Tibial artery (tissue), 4 donors: ENCODE measurements around the gene C9orf85.

Source experiments
- DNase-seq, 2 donors: peaks; one replicate each; pipeline ENCODE4 v3.0.0-alpha.2; 2019
- H3K27ac ChIP-seq, 2 donors: fragments of 200-600 bp; sonication (generic) in 1 of 2; 1 replicate in 1 of 2; 2 replicates in 1 of 2; pipeline ENCODE4 v1.5.1; 2018 to 2019; ENCODE audit warnings: mild to moderate bottlenecking in 1 of 2
- H3K27me3 ChIP-seq, 2 donors: fragments of 200-600 bp; sonication (generic) in 1 of 2; one replicate each; pipeline versions ENCODE4 v1.5.1 to v1.6.0; 2016 to 2019
- H3K36me3 ChIP-seq, 3 donors: fragments of 200-600 bp; sonication (generic) in 2 of 3; one replicate each; pipeline ENCODE4 v1.5.1; 2016 to 2019; ENCODE audit warnings: mild to moderate bottlenecking in 2 of 3
- H3K4me1 ChIP-seq, 4 donors: fragments of 200-600 bp; sonication (generic) in 2 of 4; 1 replicate in 3 of 4; 2 replicates in 1 of 4; pipeline ENCODE4 v1.5.1; 2016 to 2019
- H3K4me3 ChIP-seq, 2 donors: fragments of 200-600 bp; sonication (generic) in 1 of 2; 1 replicate in 1 of 2; 2 replicates in 1 of 2; pipeline ENCODE4 v1.5.1; 2018 to 2019; ENCODE audit warnings: mild to moderate bottlenecking in 2 of 2
- H3K9me3 ChIP-seq, 3 donors: fragments of 200-600 bp; sonication (generic) in 1 of 3; one replicate each; pipeline ENCODE4 v1.5.1; 2016 to 2019
- intact Hi-C: fragments of 100-400 bp; cut with DNase I; formaldehyde crosslinking; loops from one replicate; pipeline ENCODE4 v1.15.0; 2023; ENCODE audit warnings: low total_unique reads
- TF ChIP-seq, protein P1 (sequence below), 2 experiments: fragments of 200-600 bp in 1 of 2; fragments of 450-650 bp in 1 of 2; IDR thresholded peaks; one replicate each; pipeline ENCODE4 v1.5.1; 2017 to 2019; ENCODE audit warnings: antibody characterized with exemption in 2 of 2, mild to moderate bottlenecking in 1 of 2, moderate library complexity in 1 of 2

C9orf85 gene

DNA sequence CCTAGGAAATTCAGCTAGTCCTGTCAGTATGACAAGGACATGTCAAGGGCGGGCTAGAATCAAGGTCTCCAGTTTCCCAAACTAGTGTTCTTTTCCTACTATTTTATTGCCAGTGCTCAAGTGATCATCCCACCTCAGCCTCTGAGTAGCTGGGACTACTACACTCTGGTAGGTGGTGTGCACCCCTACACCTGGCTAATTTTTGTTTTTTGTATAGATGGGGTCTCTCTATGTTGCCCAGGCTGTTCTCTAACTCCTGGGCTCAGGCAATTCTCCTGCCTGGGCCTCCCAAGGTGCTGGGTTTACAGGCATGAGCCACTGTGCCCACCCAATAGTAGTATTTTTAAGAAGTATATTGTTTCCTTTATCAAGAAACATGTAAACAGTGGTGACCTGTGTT lies 54.0 kb downstream of the C9orf85 start:
- H3K9me3 ChIP-seq, result peaks cover 0 to 4% (median 0%) of the 10 kb centered on the region in 3 donors
- TF ChIP-seq, protein P1, sequence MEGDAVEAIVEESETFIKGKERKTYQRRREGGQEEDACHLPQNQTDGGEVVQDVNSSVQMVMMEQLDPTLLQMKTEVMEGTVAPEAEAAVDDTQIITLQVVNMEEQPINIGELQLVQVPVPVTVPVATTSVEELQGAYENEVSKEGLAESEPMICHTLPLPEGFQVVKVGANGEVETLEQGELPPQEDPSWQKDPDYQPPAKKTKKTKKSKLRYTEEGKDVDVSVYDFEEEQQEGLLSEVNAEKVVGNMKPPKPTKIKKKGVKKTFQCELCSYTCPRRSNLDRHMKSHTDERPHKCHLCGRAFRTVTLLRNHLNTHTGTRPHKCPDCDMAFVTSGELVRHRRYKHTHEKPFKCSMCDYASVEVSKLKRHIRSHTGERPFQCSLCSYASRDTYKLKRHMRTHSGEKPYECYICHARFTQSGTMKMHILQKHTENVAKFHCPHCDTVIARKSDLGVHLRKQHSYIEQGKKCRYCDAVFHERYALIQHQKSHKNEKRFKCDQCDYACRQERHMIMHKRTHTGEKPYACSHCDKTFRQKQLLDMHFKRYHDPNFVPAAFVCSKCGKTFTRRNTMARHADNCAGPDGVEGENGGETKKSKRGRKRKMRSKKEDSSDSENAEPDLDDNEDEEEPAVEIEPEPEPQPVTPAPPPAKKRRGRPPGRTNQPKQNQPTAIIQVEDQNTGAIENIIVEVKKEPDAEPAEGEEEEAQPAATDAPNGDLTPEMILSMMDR (IDR thresholded peaks at IDR 0.05), result no peak
- H3K36me3 ChIP-seq, result peaks cover 0 to 13% (median 11%) of the 10 kb centered on the region in 3 donors
- no peak overlapping the region for H3K27ac ChIP-seq
- no peaks in the 10 kb centered on the region for H3K27me3 ChIP-seq
- H3K4me3 ChIP-seq, result no peak overlapping the region
- DNase-seq, result no peak
- intact Hi-C loops, result no loop called here
- H3K4me1 ChIP-seq, result no peaks in the 10 kb centered on the region

DNA sequence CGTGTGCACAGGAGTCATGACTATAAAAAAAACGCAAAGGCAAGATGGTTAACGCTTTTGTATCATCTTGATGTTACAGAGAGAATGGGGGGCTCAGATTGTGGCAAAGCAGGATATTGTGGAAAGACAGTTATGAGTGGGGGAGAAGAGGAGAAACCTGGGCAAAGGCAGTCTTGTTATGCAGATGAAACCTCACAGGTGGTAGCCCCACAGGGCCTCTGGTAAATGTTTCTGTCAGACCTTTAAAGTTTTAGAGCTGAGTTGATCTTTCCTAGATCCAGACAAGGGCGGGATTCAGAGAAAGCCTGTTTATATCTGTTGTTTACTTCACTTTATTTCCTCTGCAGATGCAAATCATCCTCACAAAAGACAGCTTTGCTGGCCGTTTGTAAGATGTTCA lies 55.2 kb downstream of the C9orf85 start:
- Histone ChIP-seq H3K4me3 (no peak overlapping the region), H3K27me3 (no peaks in the 10 kb centered on the region), H3K4me1 (no peaks in the 10 kb centered on the region), H3K36me3 (peaks cover under 1 to 13% (median 11%) of the 10 kb centered on the region in 3 donors), H3K27ac (no peak overlapping the region), H3K9me3 (peaks cover 0 to 4% (median 0%) of the 10 kb centered on the region in 3 donors)
- intact Hi-C loops, result no loop called here
- TF ChIP-seq, protein P1 (IDR thresholded peaks at IDR 0.05), result no peak
- DNase-seq, result no peak

DNA sequence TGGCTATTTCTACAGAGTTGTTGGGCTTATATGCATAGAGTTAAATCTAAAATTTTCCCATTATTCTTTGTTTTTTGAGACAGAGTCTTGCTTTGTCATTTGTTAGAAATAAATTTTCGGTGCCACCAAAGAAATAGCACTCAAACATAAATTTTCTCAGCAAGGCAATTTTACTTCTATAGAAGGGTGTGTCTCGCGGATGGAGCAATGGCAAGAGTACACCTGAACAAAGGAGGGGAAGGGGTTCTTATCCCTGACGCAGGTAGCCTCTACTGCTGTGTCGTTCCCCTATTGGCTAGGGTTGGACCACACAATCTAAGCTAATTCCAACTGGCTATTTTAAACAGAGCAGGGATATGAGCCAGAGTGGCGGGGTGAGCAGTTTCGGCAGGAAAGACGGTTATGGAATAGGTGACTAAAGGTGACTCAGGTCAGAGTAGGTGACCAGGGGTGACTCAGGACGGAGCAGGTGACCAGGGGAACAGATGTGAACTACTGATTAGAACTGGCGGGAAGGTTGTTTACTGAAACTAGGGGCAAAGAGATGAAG lies 57.2 kb downstream of the C9orf85 start:
- TF ChIP-seq, protein P1 (IDR thresholded peaks at IDR 0.05), result no peak
- DNase-seq, result no peak

DNA sequence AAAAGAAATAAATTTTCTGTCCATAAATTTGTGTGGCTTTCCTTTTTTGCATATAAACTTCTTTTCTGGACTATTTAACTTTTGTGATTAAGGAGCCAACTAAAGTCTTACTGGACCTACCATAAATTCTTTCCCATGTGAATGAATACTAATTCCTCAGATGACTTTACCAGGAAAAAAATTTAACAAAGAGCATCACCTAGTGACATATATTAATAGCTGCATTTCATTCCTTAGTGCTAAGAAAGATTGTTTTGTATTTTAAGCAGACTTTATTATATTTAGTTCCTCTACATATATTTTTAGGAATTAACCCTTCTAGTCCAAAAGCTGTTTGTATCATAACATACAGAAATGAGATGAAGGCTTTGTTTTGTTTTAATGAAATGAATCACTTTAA lies 64.4 kb downstream of the C9orf85 start:
- no peak overlapping the region for H3K4me3 ChIP-seq
- no peak overlapping the region for H3K27ac ChIP-seq
- H3K9me3 ChIP-seq, result no peaks in the 10 kb centered on the region
- TF ChIP-seq, protein P1 (IDR thresholded peaks at IDR 0.05), result peak in 1 of 2 experiments; percentile 30
- H3K4me1 ChIP-seq, result no peaks in the 10 kb centered on the region
- peaks cover 0 to 12% (median 3%) of the 10 kb centered on the region in 3 donors for H3K36me3 ChIP-seq
- no peak for DNase-seq
- no peaks in the 10 kb centered on the region for H3K27me3 ChIP-seq
- intact Hi-C loops, result loop anchor here (10.0 kb wide), 1 partner anchor 171 kb away; no protein-coding TSS in a partner anchor

More for the DNA sequence above, 57.2 kb downstream of the C9orf85 start:
- Histone ChIP-seq H3K27ac (no peak overlapping the region), H3K4me3 (no peak overlapping the region), H3K4me1 (no peaks in the 10 kb centered on the region), H3K9me3 (peaks cover 0 to 4% (median 0%) of the 10 kb centered on the region in 3 donors), H3K36me3 (peaks cover 3 to 15% (median 13%) of the 10 kb centered on the region in 3 donors), H3K27me3 (no peaks in the 10 kb centered on the region)
- intact Hi-C loops, result no loop called here

DNA sequence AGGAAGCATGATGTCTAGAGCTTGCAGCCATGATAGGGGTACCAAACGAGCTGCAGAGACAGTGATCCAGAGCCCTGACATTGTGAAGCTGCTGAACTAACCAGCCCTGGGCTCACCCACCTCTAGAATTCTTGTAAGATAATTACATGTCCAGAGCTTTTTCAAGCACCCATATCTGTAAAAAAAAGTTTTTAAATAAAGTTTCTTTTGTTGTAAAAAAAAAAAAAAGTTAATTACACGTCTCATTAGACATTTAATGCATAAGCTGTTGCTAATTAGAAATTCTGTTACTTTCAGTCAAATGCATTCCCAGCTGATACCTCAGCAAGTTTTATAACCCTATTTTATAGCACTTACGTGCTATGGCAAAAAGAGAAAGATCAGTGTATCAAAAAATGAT lies 65.6 kb downstream of the C9orf85 start:
- Histone ChIP-seq H3K27me3 (no peaks in the 10 kb centered on the region), H3K36me3 (peaks cover 0 to 12% (median 0%) of the 10 kb centered on the region in 3 donors), H3K27ac (no peak overlapping the region), H3K4me3 (no peak overlapping the region), H3K4me1 (no peaks in the 10 kb centered on the region), H3K9me3 (no peaks in the 10 kb centered on the region)
- DNase-seq, result no peak
- intact Hi-C loops, result loop anchor here (10.0 kb wide), 1 partner anchor 172 kb away; no protein-coding TSS in a partner anchor
- TF ChIP-seq, protein P1 (IDR thresholded peaks at IDR 0.05), result no peak
